KG1 (cell line): ENCODE data around the gene RAN.
A peak's percentile ranks its signal among the peaks of the same experiment; 100 is the strongest.
"Not testable (repeated sequence)": the region's sequence is repeated elsewhere in the genome, so short reads cannot be mapped to it uniquely, and the experiment has no call there.

Experiments used
- DNase-seq: peaks from one replicate; lab custom pipeline; 2025; lab: John Stamatoyannopoulos, UW

Gene RAN

DNA sequence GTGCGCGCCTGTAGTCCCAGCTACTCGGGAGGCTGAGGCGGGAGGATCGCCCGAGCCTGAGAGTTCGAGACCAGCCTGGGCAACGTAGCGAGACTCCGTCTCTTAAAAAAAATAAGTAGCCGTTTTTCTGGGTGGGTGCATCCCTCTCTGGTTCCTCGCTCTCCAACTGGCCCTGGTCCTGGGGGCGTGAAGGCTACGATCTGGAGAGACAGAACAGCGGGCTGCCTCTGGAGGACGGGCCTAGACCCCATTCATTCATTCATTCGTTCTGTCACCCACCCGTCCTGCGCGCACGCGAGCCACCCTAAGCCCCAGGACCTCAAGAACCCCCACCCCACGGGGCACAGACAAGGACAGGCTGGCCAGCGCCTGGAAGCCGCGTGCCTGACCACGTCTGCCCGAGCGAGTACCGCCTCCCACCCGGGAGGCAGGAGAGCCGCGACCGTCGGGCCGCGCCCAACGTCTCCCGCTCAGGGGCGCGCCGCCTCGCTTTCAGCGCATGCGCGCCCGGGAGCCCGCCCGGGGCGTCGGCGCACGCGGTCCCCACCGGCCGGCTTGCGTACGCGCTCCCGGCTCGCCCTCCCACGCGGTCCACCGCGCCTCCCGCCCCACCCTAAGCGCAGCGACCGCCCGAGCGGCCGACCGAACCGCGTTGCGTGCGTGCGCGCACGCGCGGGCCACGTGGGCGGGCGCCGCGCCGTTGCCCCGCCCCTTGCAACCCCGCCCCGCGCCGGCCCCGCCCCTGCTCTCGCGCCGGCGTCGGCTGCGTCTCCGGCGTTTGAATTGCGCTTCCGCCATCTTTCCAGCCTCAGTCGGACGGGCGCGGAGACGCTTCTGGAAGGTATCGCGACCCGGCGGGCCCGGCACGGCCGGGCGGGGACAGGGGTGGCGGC lies at the start of gene RAN:
Gene RAN, plus strand, starts transcription at position 781 of the 893 bp plus-strand sequence. CDS start 528 bp downstream, outside the sequence.
- peak; percentile 75 for DNase-seq

DNA sequence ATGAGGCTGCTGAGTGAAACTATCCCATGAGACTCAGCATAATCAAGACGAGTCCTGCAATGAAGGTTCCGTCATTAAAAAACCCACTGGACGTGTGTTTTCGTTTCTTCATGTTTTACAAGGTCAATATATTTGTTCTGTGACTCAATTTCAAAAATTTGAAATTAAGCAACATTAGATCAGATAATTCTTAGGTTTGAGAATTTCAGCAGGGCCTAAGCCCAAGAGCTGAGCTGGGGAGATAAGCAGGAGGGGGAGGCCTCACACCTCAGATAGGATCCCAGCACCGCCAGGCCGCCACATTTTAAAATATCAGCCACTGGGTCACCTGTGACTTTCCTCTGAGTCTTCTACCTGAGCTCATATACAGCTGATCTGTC lies 46.1 kb upstream of the RAN start:
- no peak for DNase-seq

DNA sequence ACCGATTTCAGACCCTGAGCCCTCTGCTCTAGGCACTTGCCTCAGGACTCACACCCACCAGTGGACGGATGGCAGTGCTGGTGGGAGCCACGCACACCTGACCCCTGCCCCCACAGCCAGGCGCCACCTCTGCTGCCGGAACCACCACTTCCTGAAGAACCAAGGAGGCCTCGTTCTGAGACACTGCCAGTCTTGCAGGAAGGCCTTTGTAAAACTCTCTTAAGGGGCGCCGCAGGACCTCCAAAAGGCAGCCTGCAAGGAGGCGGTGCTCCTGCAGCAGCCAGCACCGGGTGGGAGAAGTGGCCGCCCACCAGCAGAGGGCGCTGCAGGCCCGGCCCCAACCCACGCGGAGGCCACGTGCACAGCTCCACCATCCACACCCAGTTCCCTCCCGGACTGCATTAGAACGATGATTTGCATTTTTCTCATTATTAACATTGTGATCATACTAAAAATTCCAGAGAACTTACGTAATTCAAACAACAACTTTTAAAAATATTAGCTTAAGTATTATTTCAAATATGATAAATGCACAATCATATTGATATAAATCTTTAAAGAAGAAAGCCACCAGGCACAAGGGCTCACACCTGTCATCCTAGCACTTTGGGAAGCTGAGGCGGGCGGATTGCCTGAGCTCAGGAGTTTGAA lies 45.6 kb upstream of the RAN start:
- no peak for DNase-seq

DNA sequence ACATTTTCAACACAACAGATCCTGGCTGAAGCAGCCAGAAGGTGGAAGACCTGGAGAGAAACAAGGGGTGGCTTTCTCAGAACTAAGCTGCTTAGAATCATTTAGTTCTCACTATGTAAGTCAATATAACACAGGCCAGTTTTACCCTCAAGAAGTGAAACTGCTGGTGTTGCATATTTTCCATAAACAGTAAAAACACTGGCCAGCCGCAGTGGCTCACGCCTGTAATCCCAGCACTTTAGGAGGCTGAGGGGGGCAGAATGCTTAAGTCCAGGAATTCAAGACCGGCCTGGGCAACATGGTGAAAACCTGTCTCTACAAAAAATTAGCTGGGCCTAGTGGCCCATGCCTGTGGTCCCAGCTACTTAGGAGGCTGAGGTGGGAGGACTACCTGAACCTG lies 44.4 kb upstream of the RAN start:
- no peak for DNase-seq

GRCh38 chr12:130828895-130829294 lies 43.0 kb upstream of the RAN start:
- DNase-seq, result no peak

DNA sequence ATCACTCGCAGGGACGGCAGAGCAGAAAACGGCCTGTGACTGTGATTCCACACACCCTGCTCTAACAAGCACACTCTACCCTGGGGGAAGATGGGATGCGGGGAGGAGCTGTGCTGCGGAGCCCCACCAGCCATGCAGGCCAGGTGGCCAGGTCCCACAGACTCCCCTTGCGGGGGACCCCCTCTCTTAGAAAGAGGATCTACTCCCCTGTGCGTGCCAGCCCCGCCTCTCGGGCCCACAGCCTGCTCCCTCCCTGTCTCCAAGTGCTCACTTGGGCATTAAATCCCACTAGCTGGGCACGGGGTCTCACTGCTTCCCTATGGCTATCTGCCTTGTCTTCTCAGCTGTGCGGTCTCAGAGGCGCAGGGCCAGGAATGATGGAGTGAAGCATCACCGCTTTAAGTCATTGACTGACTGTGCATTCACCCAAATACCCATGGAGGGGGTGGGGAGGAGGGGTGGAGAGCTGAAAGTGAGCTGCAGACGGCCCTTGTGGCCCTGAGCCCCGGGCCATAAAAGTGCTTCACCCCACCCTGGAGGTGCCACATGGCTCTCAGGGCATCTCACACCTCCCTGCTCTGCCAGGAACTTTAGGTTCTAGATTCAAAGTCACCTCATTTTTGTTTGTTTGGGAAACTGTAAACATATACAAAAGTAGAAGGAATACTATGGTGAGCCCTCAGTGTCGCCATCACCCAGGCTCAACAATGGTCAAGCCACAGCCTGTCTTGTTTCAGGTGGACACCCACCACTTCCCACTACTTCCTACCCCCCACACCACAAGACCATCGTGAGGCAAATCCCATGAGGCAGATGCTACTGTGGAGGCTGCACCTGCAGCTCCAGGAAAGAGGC lies 42.2 kb upstream of the RAN start:
- no peak for DNase-seq

GRCh38 chr12:130830246-130830551 lies 41.7 kb upstream of the RAN start:
- DNase-seq, result no peak

- no peak for DNase-seq
These were observed 40.6 kb upstream of the RAN start for GRCh38 chr12:130831246-130831645.

DNA sequence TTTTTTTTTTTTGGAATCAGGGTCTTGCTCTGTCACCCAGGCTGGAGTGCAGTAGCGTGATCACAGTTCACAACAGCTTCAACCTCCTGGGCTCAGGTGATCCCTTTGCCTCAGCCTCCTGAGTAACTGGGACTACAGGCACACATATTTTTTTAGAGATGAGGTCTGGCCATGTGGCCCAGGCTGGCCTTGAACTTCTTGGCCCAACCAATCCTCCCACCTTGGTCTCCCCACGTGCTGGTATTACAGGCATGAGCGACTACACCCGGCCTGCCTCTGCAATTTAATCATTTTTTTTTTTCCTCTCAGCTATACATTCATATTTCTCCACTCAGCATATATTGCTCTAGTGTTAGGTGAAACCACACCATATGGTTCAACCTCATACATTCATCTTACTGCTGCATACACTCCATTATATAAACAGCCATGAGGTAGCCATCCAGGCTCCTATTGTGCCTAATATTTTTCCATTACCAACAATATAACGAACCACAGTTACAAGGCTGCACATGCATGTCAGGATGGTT lies 39.9 kb upstream of the RAN start:
- no peak for DNase-seq

- DNase-seq, result no peak
These were observed 39.2 kb upstream of the RAN start for GRCh38 chr12:130832561-130833209.

DNA sequence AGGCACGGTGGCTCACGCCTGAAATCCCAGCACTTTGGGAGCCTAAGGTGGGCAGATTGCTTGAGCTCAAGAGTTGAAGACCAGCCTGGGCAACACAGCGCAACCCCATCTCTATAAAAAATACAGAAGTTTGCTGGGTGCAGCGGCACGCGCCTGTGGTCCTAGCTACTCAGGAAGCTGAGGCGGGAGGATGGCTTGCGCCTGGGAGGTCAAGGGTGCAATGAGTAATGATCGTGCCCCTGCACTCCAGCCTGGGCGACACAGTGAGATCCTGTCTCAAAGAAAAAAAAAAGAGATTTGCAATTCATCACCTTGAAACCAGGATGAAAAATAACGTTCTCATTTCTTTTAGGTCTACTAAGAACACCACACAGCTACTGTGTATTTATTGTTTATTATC lies 36.9 kb upstream of the RAN start:
- DNase-seq, result peak; percentile 55

DNA sequence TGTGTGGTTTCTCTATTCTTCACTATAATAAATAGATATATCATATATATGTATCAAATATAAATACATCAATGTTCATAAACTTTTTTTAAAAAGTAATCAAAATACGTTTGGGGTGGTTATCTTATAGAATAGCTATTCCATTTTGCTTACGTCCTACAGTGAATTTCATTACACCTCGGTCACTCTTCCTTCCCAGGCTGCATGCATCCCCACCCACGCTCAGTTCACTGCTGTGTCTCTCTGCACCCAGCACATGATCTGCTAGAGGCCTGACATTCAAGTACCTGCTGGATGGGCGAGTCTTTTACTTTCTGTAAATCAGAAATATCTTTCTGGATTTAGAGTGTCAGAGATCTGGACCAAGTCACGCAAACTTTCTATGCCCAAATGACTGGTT lies 36.4 kb upstream of the RAN start:
- DNase-seq, result no peak

DNA sequence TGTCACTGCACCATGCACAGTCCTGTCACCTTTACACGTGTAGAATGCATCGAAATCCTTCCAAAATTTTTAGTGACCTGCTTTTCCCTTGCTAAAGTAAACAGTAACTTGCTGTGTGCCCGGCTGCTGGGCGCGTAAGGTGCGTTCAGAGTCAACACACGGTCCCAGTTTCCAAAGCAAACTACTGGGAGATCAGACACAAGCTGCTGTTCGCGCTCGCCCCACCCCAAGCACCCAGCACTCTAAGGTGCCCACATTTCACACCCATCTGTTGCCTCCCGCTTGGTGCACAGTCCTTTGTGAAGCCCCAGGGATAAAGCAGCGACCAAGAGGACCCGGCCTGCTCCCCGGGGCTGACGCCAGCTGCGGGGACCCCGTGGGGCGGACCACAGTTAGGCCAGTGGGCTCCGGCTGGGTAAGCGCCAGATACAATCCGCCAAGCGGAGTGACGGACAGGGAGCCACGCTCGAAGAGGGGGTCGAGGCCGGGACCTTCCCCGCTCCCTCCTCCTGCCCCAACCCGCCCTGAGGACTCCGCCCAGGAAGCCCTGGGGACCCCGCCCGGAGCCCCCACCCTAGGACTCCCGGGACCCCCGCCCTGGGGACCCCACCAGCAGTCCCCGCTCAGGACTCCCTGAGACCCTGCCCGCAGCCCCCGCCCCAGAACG lies 33.4 kb upstream of the RAN start:
- no peak for DNase-seq

DNA sequence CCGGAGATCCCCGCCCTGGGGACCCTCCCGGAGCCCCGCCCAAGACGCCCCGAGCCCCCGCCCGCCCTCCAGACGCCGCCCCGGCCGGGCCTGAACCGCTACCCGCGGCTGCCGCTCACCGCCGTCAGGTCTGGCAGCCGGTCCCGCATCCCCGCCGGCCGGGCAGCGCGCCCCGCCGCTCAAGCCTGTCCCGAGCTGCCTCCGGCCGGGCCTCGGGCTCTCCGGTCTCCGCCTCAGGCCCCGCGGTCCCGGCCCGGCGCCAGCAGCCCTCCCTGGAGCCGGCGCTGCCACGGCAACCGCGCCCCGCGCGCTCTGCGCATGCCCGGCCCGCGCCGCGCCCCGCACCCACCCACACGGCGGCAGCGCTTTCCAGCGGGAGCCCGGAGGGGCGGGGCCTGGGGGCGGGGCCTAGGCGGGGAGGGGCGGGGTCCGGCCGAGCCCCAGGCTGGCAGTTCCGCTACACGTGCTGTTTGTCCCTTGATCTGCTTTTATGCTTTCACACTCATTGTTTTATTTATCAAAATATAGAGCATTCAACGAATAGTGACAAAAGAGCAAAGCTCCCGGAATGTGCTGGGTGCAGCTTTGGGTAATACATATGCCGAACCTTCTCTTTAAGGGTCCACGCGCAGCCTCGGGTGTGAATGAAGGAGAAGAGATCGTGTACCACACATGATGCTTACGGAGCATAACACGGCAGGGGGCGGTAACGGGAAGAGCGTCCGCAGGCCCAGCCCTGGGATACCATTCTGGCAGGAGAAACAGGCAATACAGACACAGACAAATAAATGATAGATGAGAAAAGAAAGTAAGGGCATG lies 32.7 kb upstream of the RAN start, which contains the start of gene STX2:
Gene STX2, minus strand, starts transcription at position 300 of the 819 bp plus-strand sequence. Its CDS starts 151 bp downstream, at position 149.
- DNase-seq, result peak; percentile 83

DNA sequence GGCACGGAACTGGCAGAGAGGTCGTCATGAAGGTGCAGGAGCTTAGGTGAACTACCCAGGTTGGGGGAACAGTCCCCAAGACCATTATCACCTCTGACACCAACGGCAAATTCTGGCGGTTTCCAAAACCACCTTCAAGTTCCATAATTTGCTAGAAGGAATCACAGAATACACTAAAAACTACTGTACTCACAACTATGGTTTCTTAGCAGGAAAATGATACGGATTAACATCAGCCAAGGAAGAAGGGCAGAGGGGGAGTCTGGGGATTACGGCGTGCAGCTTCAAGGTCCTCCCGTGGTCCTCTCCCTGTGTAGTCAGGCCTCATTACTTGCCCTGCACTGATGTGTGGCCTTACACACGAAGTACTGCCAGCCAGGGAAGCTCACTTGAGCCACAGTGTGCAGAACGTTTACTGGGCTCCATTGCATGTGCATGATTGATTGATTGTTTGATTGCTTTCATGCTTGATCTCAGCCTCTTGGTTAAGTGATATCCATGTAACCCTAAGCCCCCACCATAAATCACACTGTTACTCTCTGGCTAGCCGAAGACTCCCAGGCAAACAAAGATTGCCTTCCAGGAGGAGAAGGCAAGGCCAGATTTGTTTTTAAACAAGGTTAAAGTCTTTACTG lies 32.0 kb upstream of the RAN start:
- no peak for DNase-seq

DNA sequence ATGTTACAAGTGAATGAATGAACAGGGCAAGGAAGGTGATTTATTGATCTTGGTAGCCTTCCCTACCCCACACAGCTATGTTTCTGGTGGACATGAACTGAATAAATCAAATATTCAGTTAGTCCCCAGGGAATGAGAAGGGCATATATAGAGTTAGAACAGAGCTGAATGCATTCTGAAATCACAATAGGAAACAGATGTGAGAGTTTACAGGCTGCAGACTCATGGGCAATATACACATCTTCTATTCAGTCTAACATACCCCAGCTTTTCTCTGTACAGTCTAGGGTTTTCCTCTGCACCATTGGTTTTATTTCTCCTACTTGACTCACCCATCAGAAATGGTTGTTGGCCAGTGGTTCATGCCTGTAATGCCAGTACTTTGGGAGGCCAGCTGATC lies 25.5 kb upstream of the RAN start:
- no peak for DNase-seq

- no peak for DNase-seq
These were observed 24.8 kb upstream of the RAN start for GRCh38 chr12:130847112-130847511.

DNA sequence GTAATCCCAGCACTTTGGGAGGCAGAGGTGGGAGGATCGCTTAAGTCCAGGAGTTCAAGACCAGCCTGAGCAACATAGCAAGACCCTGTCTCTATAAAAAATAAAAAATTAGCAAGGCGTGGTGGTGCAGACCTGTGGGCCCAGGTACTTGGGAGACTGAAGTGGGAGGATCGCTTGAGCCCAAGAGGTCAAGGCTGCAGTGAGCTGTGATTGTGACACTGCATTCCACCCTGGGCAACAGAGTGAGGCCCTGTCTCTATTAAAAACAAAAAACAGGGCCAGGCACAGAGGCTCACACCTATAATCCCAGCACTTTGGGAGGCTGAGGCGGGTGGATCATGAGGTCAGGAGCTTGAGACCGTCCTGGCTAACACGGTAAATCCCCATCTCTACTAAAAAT lies 23.8 kb upstream of the RAN start:
- DNase-seq, result not testable (repeated sequence)

GRCh38 chr12:130848785-130849305 lies 23.0 kb upstream of the RAN start:
- DNase-seq, result not testable (repeated sequence)
